Spleen (tissue), 11 donors: ENCODE results near the gene PLAC8L1. TPM values are rescaled to one million over a fixed set of nuclear protein-coding genes. Genes with fewer than 3 reads are reported as not detected.

Source experiments
- DNase-seq: peaks from one replicate; pipeline ENCODE4 v3.0.0-alpha.2; 2020
- H3K27ac ChIP-seq, 8 donors: fragments of 200-600 bp; sonication (generic) in 7 of 8; 1 replicate in 4 of 8; 2 replicates in 4 of 8; pipeline versions ENCODE4 v1.5.0 to v1.8.0; 2016 to 2021; ENCODE audit warnings: inconsistent platforms in 4 of 8, mild to moderate bottlenecking in 4 of 8, moderate library complexity in 1 of 8
- H3K27me3 ChIP-seq, 7 donors: fragments of 200-600 bp; sonication (generic) in 6 of 7; replicated peaks in 1 of 7; 1 replicate in 4 of 7; 2 replicates in 3 of 7; pipeline versions ENCODE4 v1.5.0 to v1.8.0; 2016 to 2021; ENCODE audit warnings: inconsistent platforms in 3 of 7, mild to moderate bottlenecking in 1 of 7
- H3K36me3 ChIP-seq, 6 donors: fragments of 200-600 bp; sonication (generic) in 5 of 6; 1 replicate in 4 of 6; 2 replicates in 2 of 6; pipeline versions ENCODE4 v1.5.0 to v1.8.0; 2016 to 2021; ENCODE audit warnings: inconsistent platforms in 2 of 6
- H3K4me1 ChIP-seq, 6 donors: fragments of 200-600 bp; sonication (generic) in 5 of 6; 1 replicate in 3 of 6; 2 replicates in 3 of 6; pipeline versions ENCODE4 v1.5.0 to v1.8.0; 2016 to 2021; ENCODE audit warnings: inconsistent platforms in 3 of 6
- H3K4me3 ChIP-seq, 8 donors: fragments of 200-600 bp; sonication (generic) in 7 of 8; 1 replicate in 4 of 8; 2 replicates in 4 of 8; pipeline versions ENCODE4 v1.5.0 to v1.8.0; 2016 to 2021; ENCODE audit warnings: inconsistent platforms in 4 of 8, mild to moderate bottlenecking in 4 of 8, moderate library complexity in 2 of 8
- H3K9me3 ChIP-seq, 8 donors: fragments of 200-600 bp; sonication (generic) in 7 of 8; 1 replicate in 4 of 8; 2 replicates in 4 of 8; pipeline versions ENCODE4 v1.5.0 to v1.8.0; 2016 to 2021; ENCODE audit warnings: inconsistent platforms in 4 of 8
- CTCF ChIP-seq, 11 experiments: fragments of 200-600 bp in 7 of 11; fragments of 450-650 bp in 4 of 11; sonication (generic) in 4 of 11; IDR thresholded peaks in 8 of 11; conservative IDR thresholded peaks in 3 of 11; 1 replicate in 7 of 11; 2 replicates in 4 of 11; pipeline versions ENCODE4 v1.4.0 to v1.8.0; 2016 to 2021; ENCODE audit warnings: antibody characterized with exemption in 11 of 11, inconsistent platforms in 4 of 11, mild to moderate bottlenecking in 1 of 11
- POLR2A ChIP-seq, 3 donors: fragments of 450-650 bp; IDR thresholded peaks; one replicate each; pipeline ENCODE4 v1.5.1; 2017; ENCODE audit warnings: antibody characterized with exemption in 3 of 3, mild to moderate bottlenecking in 1 of 3
- POLR2AphosphoS5 ChIP-seq, 3 donors: sonication (generic); formaldehyde crosslinking; IDR thresholded peaks; one replicate each; pipeline ENCODE4 v1.5.1; 2017; ENCODE audit warnings: antibody characterized with exemption in 3 of 3
- WGBS, 5 donors: extraction: QIAGEN DNeasy Blood & Tissue Kit in 3 of 5; methylation state at CpG; one replicate each; pipeline versions ENCODE4 v1.1.5 to v1.1.7; 2013 to 2018; 5-methylcytosine and 5-hydroxymethylcytosine counted together
- intact Hi-C: fragments of 100-400 bp; cut with DNase I; formaldehyde crosslinking; loops from one replicate; pipeline ENCODE4 v1.15.0; 2023; ENCODE audit warnings: low total_unique reads
- polyA plus RNA-seq, 3 donors: library from polyadenylated mRNA; stranded (reverse); fragments of 200-250 nt; gene quantifications; one replicate each; pipeline ENCODE4 v1.2.1, GENCODE V29; 2013
- total RNA-seq, 7 donors: library from RNA; depleted of rRNA in 3 of 7; stranded (reverse); fragments of >200 nt in 3 of 7; fragmentation: NEBNext Ultra II Directional in 4 of 7; extraction: Animal tissue kit (Norgen Biotek cat#: 25700) in 4 of 7; gene quantifications; one replicate each; pipeline versions ENCODE4 v1.1.0 to v1.2.1, GENCODE V29; 2016 to 2021
- donor health status: healthy with polysubstance abuse.
- donor health status: DM: no; HTN: no; CAD: no; lungs with moderate emphysema.
- donor health status: DM: no; HTN: no; CAD: no.
- donor health status: Bipolar disorder and iron deficiency.
- donor health status: healthy.
- donor health status: DM: no; HTN: no; CAD: no.
- donor health status: DM: yes; HTN: yes; CAD: no.

The PLAC8L1 gene
- total and polyA plus RNA-seq, 10 donors, result 0.29 to 1.3 (median 0.71) TPM; not detected in 6

GRCh38 chr5:146076455-146076854, 28.9 kb downstream of the PLAC8L1 start:
- Histone ChIP-seq H3K27ac (no peak overlapping the region), H3K36me3 (no peaks in the 10 kb centered on the region), H3K4me3 (no peak overlapping the region), H3K4me1 (peaks cover 0 to 3% (median 0%) of the 10 kb centered on the region in 6 donors), H3K9me3 (no peaks in the 10 kb centered on the region), H3K27me3 (no peaks in the 10 kb centered on the region)
- WGBS, 5 donors, result 63 to 88% (median 73%) methylated on average over 4 of the region's 4 CpGs
- no peak for DNase-seq
- intact Hi-C loops, result no loop called here
- no peak for TF ChIP-seq POLR2AphosphoS5 (IDR thresholded peaks at IDR 0.05)

- no peak overlapping the region for H3K4me3 ChIP-seq
- no peak for TF ChIP-seq POLR2AphosphoS5 (IDR thresholded peaks at IDR 0.05)
- no peak for TF ChIP-seq POLR2A (IDR thresholded peaks at IDR 0.05)
- TF ChIP-seq CTCF (IDR thresholded peaks at IDR 0.05 in 8 of 11, conservative IDR thresholded peaks at IDR 0.05 in 3 of 11), result no peak
- no peaks in the 10 kb centered on the region for H3K9me3 ChIP-seq
- H3K27me3 ChIP-seq, result no peaks in the 10 kb centered on the region
- H3K4me1 ChIP-seq, result peaks cover 0 to 3% (median 0%) of the 10 kb centered on the region in 6 donors
- intact Hi-C loops, result no loop called here
- 25 to 49% (median 33%) methylated on average over 4 of the region's 4 CpGs for WGBS, 5 donors
- H3K27ac ChIP-seq, result no peak overlapping the region
- no peak for DNase-seq
- H3K36me3 ChIP-seq, result no peaks in the 10 kb centered on the region
Measured at GRCh38 chr5:146076028-146076427, 29.3 kb downstream of the PLAC8L1 start.

GRCh38 chr5:146073239-146073900, 32.0 kb downstream of the PLAC8L1 start:
- H3K27me3 ChIP-seq, result no peaks in the 10 kb centered on the region
- no peak overlapping the region for H3K27ac ChIP-seq
- no peaks in the 10 kb centered on the region for H3K36me3 ChIP-seq
- no peak overlapping the region for H3K4me3 ChIP-seq
- TF ChIP-seq CTCF (IDR thresholded peaks at IDR 0.05 in 8 of 11, conservative IDR thresholded peaks at IDR 0.05 in 3 of 11), result no peak
- TF ChIP-seq POLR2A (IDR thresholded peaks at IDR 0.05), result no peak
- no peak for TF ChIP-seq POLR2AphosphoS5 (IDR thresholded peaks at IDR 0.05)
- H3K4me1 ChIP-seq, result no peaks in the 10 kb centered on the region
- WGBS, 5 donors, result 61 to 78% (median 76%) methylated on average over 9 of the region's 9 CpGs
- H3K9me3 ChIP-seq, result no peaks in the 10 kb centered on the region
- DNase-seq, result no peak
- intact Hi-C loops, result no loop called here

GRCh38 chr5:146072595-146072994, 32.8 kb downstream of the PLAC8L1 start:
- no peak for DNase-seq
- no peak overlapping the region for H3K4me3 ChIP-seq
- no peaks in the 10 kb centered on the region for H3K9me3 ChIP-seq
- H3K27me3 ChIP-seq, result no peaks in the 10 kb centered on the region
- 83 to 95% (median 86%) methylated on average over 2 of the region's 2 CpGs for WGBS, 5 donors
- no peaks in the 10 kb centered on the region for H3K4me1 ChIP-seq
- TF ChIP-seq CTCF (IDR thresholded peaks at IDR 0.05 in 8 of 11, conservative IDR thresholded peaks at IDR 0.05 in 3 of 11) (no peak), POLR2A (IDR thresholded peaks at IDR 0.05) (no peak), POLR2AphosphoS5 (IDR thresholded peaks at IDR 0.05) (no peak)
- intact Hi-C loops, result no loop called here
- no peak overlapping the region for H3K27ac ChIP-seq
- H3K36me3 ChIP-seq, result no peaks in the 10 kb centered on the region
